Endothelial cell of umbilical vein (primary cell): Measurements from ENCODE around the gene ETHE1. TPM values are rescaled to one million over a fixed set of nuclear protein-coding genes. Genes with fewer than 3 reads are reported as not detected.
A peak's percentile ranks its signal among the peaks of the same experiment; 100 is the strongest.

Experiments
- BruUV-seq: library from RNA; stranded (reverse); fragments of 400-500 nt; replicated peaks from 2 replicates; lab custom pipeline; 2021; lab: Mats Ljungman, UMichigan
- CTCF ChIA-PET: fragments of 300-600, 350-600 bp; sonication (Branson Sonifier 250); formaldehyde crosslinking; loops from one replicate; lab custom pipeline; 2021; ENCODE audit warnings: antibody characterized with exemption, inconsistent platforms; lab: Charles Lee
- POLR2A ChIA-PET: fragments of 300-600, 350-600 bp; sonication (Branson Sonifier 250); formaldehyde crosslinking; loops from one replicate; lab custom pipeline; 2021; ENCODE audit warnings: antibody characterized with exemption, inconsistent platforms; lab: Charles Lee
- DNase-seq: peaks from one replicate; pipeline ENCODE4 v3.0.0-alpha.2; 2011; ENCODE audit warnings: low read depth, low spot score
- FAIRE-seq: peaks from 2 replicates; lab custom pipeline; 2011; peaks lifted over from hg19 to GRCh38; lab: Jason Lieb, UNC
- H2AFZ ChIP-seq: 2 replicates; pipeline ENCODE4 v1.6.0; 2012; ENCODE audit warnings: low read depth, low read length, control low read depth, inconsistent platforms
- H3K27ac ChIP-seq: 2 replicates; pipeline ENCODE4 v1.5.1; 2011; ENCODE audit warnings: low read depth, mild to moderate bottlenecking, control low read depth, low read length, moderate library complexity; ENCODE audit not compliant: insufficient read depth
- H3K27me3 ChIP-seq, 2 experiments: 2 replicates each; pipeline versions ENCODE4 v1.6.0 to v1.6.1; 2011; ENCODE audit warnings: low read length in 2 of 2, mixed read lengths in 1 of 2; ENCODE audit not compliant: control insufficient read depth in 2 of 2, insufficient read depth in 2 of 2
- H3K36me3 ChIP-seq, 2 experiments: 2 replicates in 1 of 2; 3 replicates in 1 of 2; pipeline ENCODE4 v1.5.1; 2011; ENCODE audit warnings: low read length in 2 of 2, mild to moderate bottlenecking in 1 of 2, moderate library complexity in 1 of 2; ENCODE audit not compliant: control insufficient read depth in 2 of 2, insufficient read depth in 2 of 2; ENCODE audit errors: extremely low read depth in 1 of 2
- H3K4me1 ChIP-seq: 3 replicates; pipeline ENCODE4 v1.5.1; 2011; ENCODE audit warnings: mild to moderate bottlenecking, low read length; ENCODE audit not compliant: control insufficient read depth, insufficient read depth; ENCODE audit errors: extremely low read depth
- H3K4me2 ChIP-seq: 2 replicates; pipeline ENCODE4 v1.6.1; 2011; ENCODE audit warnings: low read length, control low read depth, mixed read lengths; ENCODE audit not compliant: insufficient read depth
- H3K4me3 ChIP-seq, 3 experiments: fragments of 200-600 bp in 1 of 3; sonication (generic), shearing (Covaris generic) in 1 of 3; replicated peaks in 1 of 3; 2 replicates each; pipeline ENCODE4 v1.5.1; 2011 to 2016; ENCODE audit warnings: control low read depth in 3 of 3, low read length in 3 of 3, mild to moderate bottlenecking in 2 of 3, inconsistent platforms in 1 of 3, low read depth in 1 of 3, moderate library complexity in 1 of 3; ENCODE audit not compliant: insufficient read depth in 1 of 3
- H3K79me2 ChIP-seq: 2 replicates; pipeline ENCODE4 v1.6.0; 2012; ENCODE audit warnings: low read length, inconsistent platforms; ENCODE audit not compliant: control insufficient read depth, insufficient read depth
- H3K9ac ChIP-seq: replicated peaks from 2 replicates; pipeline ENCODE3; 2011; ENCODE audit warnings: low read length, control low read depth; ENCODE audit not compliant: insufficient read depth; ENCODE audit errors: extremely low read depth
- H3K9me1 ChIP-seq: replicated peaks from 3 replicates; pipeline ENCODE4 v1.6.0; 2011; ENCODE audit warnings: mild to moderate bottlenecking, low read length; ENCODE audit not compliant: control insufficient read depth, insufficient read depth; ENCODE audit errors: extremely low read depth
- H3K9me3 ChIP-seq: replicated peaks from 2 replicates; pipeline ENCODE4 v1.5.1; 2012; ENCODE audit warnings: low read length, inconsistent platforms; ENCODE audit not compliant: control insufficient read depth, insufficient read depth
- H4K20me1 ChIP-seq: replicated peaks from 2 replicates; pipeline ENCODE3; 2011; ENCODE audit warnings: mild to moderate bottlenecking, low read length; ENCODE audit not compliant: control insufficient read depth, insufficient read depth; ENCODE audit errors: extremely low read depth
- CTCF ChIP-seq, 2 donors: IDR thresholded peaks; 1 replicate in 1 of 2; 2 replicates in 1 of 2; pipeline ENCODE4 v1.5.1; 2011; ENCODE audit warnings: low read length in 2 of 2, mild to moderate bottlenecking in 2 of 2, moderate library complexity in 2 of 2, control low read depth in 1 of 2, inconsistent platforms in 1 of 2, low read depth in 1 of 2; ENCODE audit not compliant: insufficient read depth in 1 of 2; ENCODE audit errors: extremely low read depth in 1 of 2
- EZH2 ChIP-seq: IDR thresholded peaks from 2 replicates; pipeline ENCODE4 v1.6.1; 2012; ENCODE audit warnings: borderline replicate concordance, low read depth, mild to moderate bottlenecking, moderate library complexity, low read length, inconsistent platforms; ENCODE audit not compliant: severe bottlenecking
- FOS ChIP-seq: IDR thresholded peaks from 2 replicates; pipeline ENCODE4 v1.6.1; 2011; ENCODE audit warnings: mild to moderate bottlenecking, low read length, moderate library complexity, borderline replicate concordance; ENCODE audit not compliant: insufficient read depth
- GATA2 ChIP-seq: IDR thresholded peaks from 2 replicates; pipeline ENCODE4 v1.7.0; 2011; ENCODE audit warnings: low read depth, mild to moderate bottlenecking, moderate library complexity, mixed read lengths, low read length; ENCODE audit not compliant: insufficient read length, insufficient read depth
- JUN ChIP-seq: IDR thresholded peaks from 2 replicates; pipeline ENCODE4 v1.6.1; 2011; ENCODE audit warnings: borderline replicate concordance, low read depth; ENCODE audit not compliant: insufficient read length, insufficient read depth
- MAX ChIP-seq: IDR thresholded peaks from 2 replicates; pipeline ENCODE4 v1.6.1; 2011; ENCODE audit not compliant: insufficient read depth, insufficient read length
- MYC ChIP-seq: IDR thresholded peaks from one replicate; pipeline ENCODE4 v1.6.1; 2011; ENCODE audit warnings: mild to moderate bottlenecking, low read depth, low read length
- POLR2A ChIP-seq: IDR thresholded peaks from 2 replicates; pipeline ENCODE4 v1.6.1; 2012; ENCODE audit warnings: low read depth, mild to moderate bottlenecking, control low read depth, low read length
- POLR2AphosphoS5 ChIP-seq: IDR thresholded peaks from 2 replicates; pipeline ENCODE4 v1.6.1; 2012; ENCODE audit warnings: low read depth, mild to moderate bottlenecking, control low read depth, low read length, moderate library complexity; ENCODE audit not compliant: insufficient read depth
- dilution Hi-C: fragments of 300-500 bp; cut with MboI; formaldehyde crosslinking; loops from one replicate; pipeline ENCODE4 v1.15.0; 2019; ENCODE audit warnings: low sequenced_read_pairs; ENCODE audit not compliant: extremely low pct_ligation_motif_present
- intact Hi-C: fragments of 100-400 bp; cut with micrococcal nuclease; formaldehyde crosslinking; loops from one replicate; pipeline ENCODE4 v1.10.0; 2022
- polyA plus RNA-seq, 4 experiments: library from polyadenylated mRNA; depleted of rRNA in 3 of 4; stranded (reverse) in 3 of 4; unstranded in 1 of 4; fragments of >200 nt; gene quantifications; 2 replicates each; pipeline versions ENCODE4 v1.2.1 to v1.2.3, GENCODE V29; 2011 to 2012; ENCODE audit warnings: missing spikeins in 1 of 4
- total RNA-seq: library from RNA; stranded (reverse); gene quantifications from 2 replicates; pipeline ENCODE4 v1.2.3, GENCODE V29; 2021

ETHE1 gene
- total and polyA plus RNA-seq, 2 donors (not counting 3 experiments of a cell fraction or from before 2014, with no cell fraction given): 34.5 to 124 TPM

- no peak for FAIRE-seq
- BruUV-seq: no TSS peak
- POLR2A ChIA-PET: no interaction called here
These were observed 61.4 kb downstream of the ETHE1 start, which contains the start of gene LYPD3 for GRCh38 chr19:43465468-43466120. Gene LYPD3, minus strand, starts transcription at chr19:43465608. Its CDS starts 37 bp downstream, at chr19:43465571.

More at GRCh38 chr19:43465468-43466120, 61.4 kb downstream of the ETHE1 start, which contains the start of gene LYPD3:
- Histone ChIP-seq H3K4me3 (no peak within 1 kb of the TSS), H3K79me2 (no peaks in the 10 kb centered on the region), H3K9me3 (no peaks in the 10 kb centered on the region), H3K27ac (no peak within 1 kb of the TSS), H3K4me2 (no peak within 1 kb of the TSS), H3K27me3 (no peaks in the 10 kb centered on the region), H3K9ac (no peak within 1 kb of the TSS), H3K36me3 (no peaks in the 10 kb centered on the region), H3K9me1 (no peaks in the 10 kb centered on the region), H2AFZ (peak within 1 kb of the TSS; percentile 98), H3K4me1 (peaks cover 23% of the 10 kb centered on the region), H4K20me1 (no peaks in the 10 kb centered on the region)
- CTCF ChIA-PET: interaction anchor here (1.2 kb wide), 1 partner anchor 18 kb away, joined by 3 read pairs; no protein-coding TSS in a partner anchor
- intact Hi-C loops (no loop called here), dilution Hi-C loops (no loop called here)
- TF ChIP-seq POLR2AphosphoS5 (no peak), CTCF (IDR thresholded peaks at IDR 0.05; ENCODE audit: extremely low read depth in 1 of 2, insufficient read depth in 1 of 2, low read depth in 1 of 2, low read length in 2 of 2) (no peak), EZH2 (no peak), JUN (no peak), FOS (no peak), POLR2A (no peak), MAX (no peak), MYC (no peak), GATA2 (no peak)
- DNase-seq: no peak
